Lower lobe of right lung (tissue), 2 donors: ENCODE measurements around the gene NACC2. TPM values are rescaled to one million over a fixed set of nuclear protein-coding genes. Genes with fewer than 3 reads are reported as not detected.

Experiments used
- ATAC-seq, 2 donors: fragments of 200-7000 bp; cut with Tn5 transposase; one replicate each; pipeline ENCODE4 v1.9.1; 2020 to 2022; ENCODE audit warnings: mild to moderate bottlenecking in 2 of 2, moderate library complexity in 2 of 2
- DNase-seq: peaks from one replicate; pipeline ENCODE4 v3.0.0-alpha.2; 2020
- H3K27ac ChIP-seq: fragments of 200-600 bp; one replicate; pipeline ENCODE4 v1.8.0; 2022
- H3K27me3 ChIP-seq: fragments of 200-600 bp; one replicate; pipeline ENCODE4 v1.8.0; 2022; ENCODE audit warnings: low read depth
- H3K36me3 ChIP-seq: fragments of 200-600 bp; one replicate; pipeline ENCODE4 v1.8.0; 2022; ENCODE audit warnings: mild to moderate bottlenecking
- H3K4me1 ChIP-seq: fragments of 200-600 bp; one replicate; pipeline ENCODE4 v1.8.0; 2022
- H3K4me3 ChIP-seq: fragments of 200-600 bp; one replicate; pipeline ENCODE4 v1.8.0; 2022; ENCODE audit warnings: mild to moderate bottlenecking
- H3K9me3 ChIP-seq: fragments of 200-600 bp; one replicate; pipeline ENCODE4 v1.8.0; 2022
- CTCF ChIP-seq: fragments of 200-600 bp; IDR thresholded peaks from one replicate; pipeline ENCODE4 v1.8.0; 2022; ENCODE audit warnings: antibody characterized with exemption, mild to moderate bottlenecking
- intact Hi-C: fragments of 100-400 bp; cut with DNase I; formaldehyde crosslinking; loops from one replicate; pipeline ENCODE4 v1.11.0; 2022
- total RNA-seq: library from RNA; stranded (reverse); fragmentation: NEBNext Ultra II Directional; extraction: Animal tissue kit (Norgen Biotek cat#: 25700); gene quantifications from one replicate; pipeline ENCODE4 v1.2.1, GENCODE V29; 2021
- donor health status: DM: no; HTN: yes; CAD: no; lungs with severe emphysema.

Gene NACC2
- total RNA-seq, 1 donor from 2014 or later, result 27.0 TPM

- no peaks in the 10 kb centered on the region for H3K9me3 ChIP-seq
- H3K4me1 ChIP-seq, result peaks cover 53% of the 10 kb centered on the region
- H3K27me3 ChIP-seq, result no peaks in the 10 kb centered on the region
- peaks cover 6% of the 10 kb centered on the region for H3K36me3 ChIP-seq
- no peak for ATAC-seq
- DNase-seq, result no peak
- intact Hi-C loops, result no loop called here
- H3K27ac ChIP-seq, result no peak overlapping the region
- no peak for TF ChIP-seq CTCF
- H3K4me3 ChIP-seq, result no peak overlapping the region
Observed at GRCh38 chr9:136078024-136078423, 17.1 kb downstream of the NACC2 start.

GRCh38 chr9:136077491-136077890, 17.6 kb downstream of the NACC2 start:
- DNase-seq, result no peak
- peaks cover 6% of the 10 kb centered on the region for H3K36me3 ChIP-seq
- no peaks in the 10 kb centered on the region for H3K9me3 ChIP-seq
- H3K27ac ChIP-seq, result no peak overlapping the region
- H3K4me3 ChIP-seq, result no peak overlapping the region
- no peak for TF ChIP-seq CTCF
- intact Hi-C loops, result no loop called here
- H3K27me3 ChIP-seq, result no peaks in the 10 kb centered on the region
- peaks cover 51% of the 10 kb centered on the region for H3K4me1 ChIP-seq
- ATAC-seq, result no peak

DNA sequence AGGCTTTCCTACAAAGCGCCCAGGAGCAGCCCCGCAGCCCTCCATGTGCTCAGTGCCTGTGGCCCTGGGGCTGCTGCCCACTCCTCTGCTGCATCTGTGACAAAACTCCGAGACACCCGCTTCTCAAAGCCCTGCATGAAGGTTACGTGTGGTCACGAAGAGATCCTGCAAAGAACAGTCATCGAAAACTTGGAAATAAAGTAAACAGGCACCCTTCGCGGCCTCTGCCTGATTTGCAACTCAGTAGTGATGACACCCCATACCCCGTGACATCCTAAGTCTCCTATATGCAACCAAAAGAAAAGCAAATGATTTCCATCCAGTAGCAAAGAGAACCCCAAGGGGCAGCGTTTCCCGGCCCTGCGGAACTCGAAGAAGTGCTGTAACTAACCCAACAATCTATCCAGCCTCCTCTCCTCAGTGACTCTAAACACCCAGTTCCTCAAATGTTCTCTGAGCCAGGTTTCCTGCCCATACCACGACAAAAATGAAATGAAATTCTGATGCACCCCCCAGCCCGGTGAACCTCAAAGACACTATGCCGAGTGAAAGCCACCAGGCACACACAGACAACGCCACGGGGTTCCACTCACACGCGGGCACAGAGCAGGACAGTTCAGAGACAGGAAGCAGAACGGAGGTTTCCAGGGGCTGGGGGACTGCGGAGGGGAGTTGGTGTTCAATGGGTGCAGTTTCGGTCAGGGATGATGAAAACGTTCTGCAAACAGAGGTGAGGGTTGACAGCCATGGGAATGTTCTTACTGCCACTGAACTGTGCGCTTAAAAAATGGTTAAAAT, 19.0 kb downstream of the NACC2 start:
- DNase-seq, result peak; percentile 64
- Histone ChIP-seq H3K4me3 (peak overlapping the region; percentile 10), H3K27me3 (no peaks in the 10 kb centered on the region), H3K36me3 (peaks cover 6% of the 10 kb centered on the region), H3K9me3 (no peaks in the 10 kb centered on the region), H3K27ac (peak overlapping the region; percentile 41), H3K4me1 (peaks cover 37% of the 10 kb centered on the region)
- no peak for TF ChIP-seq CTCF
- intact Hi-C loops, result no loop called here
- peak; percentile 18 to 53 for ATAC-seq

- Histone ChIP-seq H3K27ac (peak overlapping the region; percentile 41), H3K9me3 (no peaks in the 10 kb centered on the region), H3K4me3 (peak overlapping the region; percentile 10), H3K36me3 (peaks cover 6% of the 10 kb centered on the region), H3K4me1 (peaks cover 32% of the 10 kb centered on the region), H3K27me3 (no peaks in the 10 kb centered on the region)
- peak in 1 of 2 donors; percentile 20 for ATAC-seq
- no peak for TF ChIP-seq CTCF
- intact Hi-C loops, result no loop called here
- peak; percentile 39 for DNase-seq
Observed at GRCh38 chr9:136075134-136075841, 19.8 kb downstream of the NACC2 start.

- H3K27ac ChIP-seq, result no peak overlapping the region
- H3K36me3 ChIP-seq, result peaks cover 6% of the 10 kb centered on the region
- no peaks in the 10 kb centered on the region for H3K27me3 ChIP-seq
- ATAC-seq (no peak), DNase-seq (peak; percentile 26)
- no peak overlapping the region for H3K4me3 ChIP-seq
- no peak for TF ChIP-seq CTCF
- H3K4me1 ChIP-seq, result peaks cover 27% of the 10 kb centered on the region
- intact Hi-C loops, result no loop called here
- H3K9me3 ChIP-seq, result no peaks in the 10 kb centered on the region
Observed at GRCh38 chr9:136074706-136075105, 20.4 kb downstream of the NACC2 start.
